Transverse colon (tissue), 4 donors: ENCODE data around the gene LCT. TPM values are rescaled to one million over a fixed set of nuclear protein-coding genes. Genes with fewer than 3 reads are reported as not detected.

Experiments
- DNase-seq: peaks from one replicate; pipeline ENCODE4 v3.0.0-alpha.2; 2019
- H3K27ac ChIP-seq, 4 donors: fragments of 200-600 bp; sonication (generic); 2 replicates each; pipeline ENCODE4 v1.5.1; 2016 to 2018; ENCODE audit warnings: inconsistent platforms in 4 of 4
- H3K27me3 ChIP-seq: fragments of 200-600 bp; sonication (generic); 2 replicates; pipeline ENCODE4 v1.5.1; 2017; ENCODE audit warnings: inconsistent platforms
- H3K36me3 ChIP-seq, 4 donors: fragments of 200-600 bp; sonication (generic); 2 replicates each; pipeline ENCODE4 v1.5.1; 2017 to 2019; ENCODE audit warnings: inconsistent platforms in 4 of 4
- H3K4me1 ChIP-seq, 4 donors: fragments of 200-600 bp; sonication (generic); 2 replicates each; pipeline ENCODE4 v1.5.1; 2017 to 2020; ENCODE audit warnings: inconsistent platforms in 4 of 4
- H3K4me3 ChIP-seq, 4 donors: fragments of 200-600 bp; sonication (generic); 1 replicate in 1 of 4; 2 replicates in 3 of 4; pipeline versions ENCODE4 v1.5.1 to v1.6.1; 2017 to 2019; ENCODE audit warnings: inconsistent platforms in 4 of 4
- H3K9me3 ChIP-seq, 2 donors: fragments of 200-600 bp; sonication (generic); 2 replicates each; pipeline ENCODE4 v1.5.1; 2017 to 2019; ENCODE audit warnings: inconsistent platforms in 2 of 2
- EP300 ChIP-seq: sonication (generic); formaldehyde crosslinking; IDR thresholded peaks from one replicate; pipeline ENCODE4 v1.6.1; 2017; ENCODE audit warnings: antibody characterized with exemption, low read depth
- POLR2A ChIP-seq: fragments of 450-650 bp; IDR thresholded peaks from one replicate; pipeline ENCODE4 v1.6.1; 2016; ENCODE audit warnings: antibody characterized with exemption, mild to moderate bottlenecking, moderate library complexity
- POLR2AphosphoS5 ChIP-seq, 3 donors: sonication (generic); formaldehyde crosslinking; IDR thresholded peaks; one replicate each; pipeline ENCODE4 v1.6.1; 2016; ENCODE audit warnings: antibody characterized with exemption in 3 of 3
- WGBS, 2 donors: methylation state at CpG; one replicate each; pipeline ENCODE4 v1.1.5; 2018; ENCODE audit warnings: low coverage in 1 of 2; 5-methylcytosine and 5-hydroxymethylcytosine counted together
- in situ Hi-C, 4 donors: fragments of 200-750 bp; cut with MboI; loops; one replicate each; pipeline versions ENCODE4 v1.15.0 to v1.15.1; 2017; ENCODE audit warnings: low sequenced_read_pairs in 3 of 4, low pct_ligation_motif_present in 1 of 4, low pct_unique_long_range_greater_than_20kb in 1 of 4
- intact Hi-C: fragments of 100-400 bp; cut with DNase I; formaldehyde crosslinking; loops from one replicate; pipeline ENCODE4 v1.15.1; 2023; ENCODE audit warnings: low total_unique reads
- total RNA-seq, 4 donors: library from RNA; depleted of rRNA; stranded (reverse); fragments of >200 nt; gene quantifications; one replicate each; pipeline ENCODE4 v1.1.0, GENCODE V29; 2016
- TF ChIP-seq, protein P1 (sequence below), 5 experiments: fragments of 200-600 bp in 3 of 5; fragments of 450-650 bp in 2 of 5; sonication (generic) in 3 of 5; IDR thresholded peaks; 1 replicate in 2 of 5; 2 replicates in 3 of 5; pipeline ENCODE4 v1.5.1; 2016 to 2017; ENCODE audit warnings: antibody characterized with exemption in 5 of 5, inconsistent platforms in 3 of 5, mild to moderate bottlenecking in 2 of 5, moderate library complexity in 1 of 5

LCT gene
- total RNA-seq, 4 donors from 2014 or later = 0.32 TPM; not detected in 3

DNA sequence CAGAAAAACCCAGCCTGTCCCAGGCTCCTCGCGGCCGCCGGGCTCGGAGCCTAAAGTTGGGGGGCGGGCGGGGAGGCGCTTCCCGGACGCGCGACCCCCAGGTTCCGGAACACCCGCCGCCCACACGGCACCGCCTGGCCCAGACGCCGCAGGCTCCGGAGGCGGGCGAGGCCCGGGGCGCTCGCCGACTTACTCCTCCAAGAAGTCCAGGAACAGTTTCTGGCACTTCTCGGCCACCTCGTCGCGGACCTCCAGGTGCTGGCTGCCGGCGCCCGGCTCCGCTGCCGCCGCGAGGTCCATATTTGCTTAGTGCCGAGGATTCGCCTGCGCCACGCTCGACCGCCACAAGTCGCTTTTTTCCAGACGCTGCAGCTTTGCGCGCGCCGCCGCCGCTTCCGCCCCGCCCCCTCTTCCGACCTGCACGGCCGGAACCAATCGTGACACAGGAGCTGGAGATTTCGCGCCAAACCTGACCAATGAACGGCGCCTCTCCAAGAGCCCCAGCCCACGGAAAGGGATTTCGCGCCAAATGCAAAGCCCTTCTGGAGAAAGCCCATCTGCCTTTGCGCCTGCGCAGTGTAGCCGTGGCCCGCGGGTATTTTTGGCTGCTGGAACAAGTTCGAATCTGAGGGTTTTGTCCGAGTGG lies 39.2 kb upstream of the LCT start, which contains the start of gene MCM6:
TSS of gene MCM6 (minus strand) at position 378 of the 646 bp plus-strand sequence. CDS start at position 300, 78 bp downstream.
- Histone ChIP-seq H3K4me1 (peaks cover 0 to 22% (median 9%) of the 10 kb centered on the region in 4 donors), H3K36me3 (no peaks in the 10 kb centered on the region), H3K9me3 (no peaks in the 10 kb centered on the region), H3K4me3 (peak within 1 kb of the TSS; percentile 76 to 97 (median 92)), H3K27me3 (no peaks in the 10 kb centered on the region), H3K27ac (peak within 1 kb of the TSS; percentile 87 to 90 (median 88))
- TF ChIP-seq POLR2AphosphoS5 (IDR thresholded peaks at IDR 0.05) (peak; percentile 63 to 88 (median 70)), POLR2A (peak; percentile 56), EP300 (no peak)
- TF ChIP-seq, protein P1, sequence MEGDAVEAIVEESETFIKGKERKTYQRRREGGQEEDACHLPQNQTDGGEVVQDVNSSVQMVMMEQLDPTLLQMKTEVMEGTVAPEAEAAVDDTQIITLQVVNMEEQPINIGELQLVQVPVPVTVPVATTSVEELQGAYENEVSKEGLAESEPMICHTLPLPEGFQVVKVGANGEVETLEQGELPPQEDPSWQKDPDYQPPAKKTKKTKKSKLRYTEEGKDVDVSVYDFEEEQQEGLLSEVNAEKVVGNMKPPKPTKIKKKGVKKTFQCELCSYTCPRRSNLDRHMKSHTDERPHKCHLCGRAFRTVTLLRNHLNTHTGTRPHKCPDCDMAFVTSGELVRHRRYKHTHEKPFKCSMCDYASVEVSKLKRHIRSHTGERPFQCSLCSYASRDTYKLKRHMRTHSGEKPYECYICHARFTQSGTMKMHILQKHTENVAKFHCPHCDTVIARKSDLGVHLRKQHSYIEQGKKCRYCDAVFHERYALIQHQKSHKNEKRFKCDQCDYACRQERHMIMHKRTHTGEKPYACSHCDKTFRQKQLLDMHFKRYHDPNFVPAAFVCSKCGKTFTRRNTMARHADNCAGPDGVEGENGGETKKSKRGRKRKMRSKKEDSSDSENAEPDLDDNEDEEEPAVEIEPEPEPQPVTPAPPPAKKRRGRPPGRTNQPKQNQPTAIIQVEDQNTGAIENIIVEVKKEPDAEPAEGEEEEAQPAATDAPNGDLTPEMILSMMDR (IDR thresholded peaks at IDR 0.05) = peak in 4 of 5 experiments; percentile 20 to 59 (median 38)
- 0 to 3% methylated on average over 7 to 55 of the region's 71 CpGs for WGBS, 2 donors
- intact Hi-C loops = no loop called here
- DNase-seq = peak; percentile 98
- in situ Hi-C loops = no loop called here

DNA sequence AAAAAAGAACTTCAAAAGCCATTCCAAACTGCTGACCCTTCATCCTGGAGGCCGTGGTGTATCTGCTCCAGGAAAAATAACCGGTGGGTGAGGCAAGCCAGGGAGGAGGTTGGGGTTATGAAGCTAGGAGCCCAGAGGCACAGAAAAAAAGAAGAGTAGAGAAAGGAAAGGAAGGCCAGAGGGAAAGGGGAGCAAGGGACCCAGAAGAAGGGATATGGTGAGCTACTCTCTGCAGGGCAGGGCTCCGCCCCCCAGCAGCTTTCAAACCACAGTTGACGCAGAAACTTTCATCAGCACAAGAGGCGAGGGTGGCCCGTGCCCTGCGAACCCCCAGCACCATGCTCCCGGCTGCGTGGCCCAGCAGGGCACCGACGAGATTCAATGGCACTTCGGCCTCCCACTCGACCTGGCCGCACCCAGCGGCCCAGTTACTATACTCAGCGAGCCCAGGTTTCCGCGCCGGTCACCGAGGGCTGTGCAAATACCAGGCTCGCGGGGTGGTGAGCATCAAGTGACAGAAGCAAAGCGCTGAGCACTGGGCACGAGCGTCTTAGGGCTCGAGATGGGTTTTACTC lies 38.6 kb upstream of the LCT start:
- no peaks in the 10 kb centered on the region for H3K9me3 ChIP-seq
- WGBS, 2 donors = 0% methylated on average over 26 of the region's 26 CpGs; no CpG with 5 or more reads in 1 of the 2 donors
- H3K4me3 ChIP-seq = peak overlapping the region; percentile 76 to 97 (median 92)
- peaks cover 0 to 22% (median 9%) of the 10 kb centered on the region in 4 donors for H3K4me1 ChIP-seq
- peak; percentile 68 for DNase-seq
- no peaks in the 10 kb centered on the region for H3K27me3 ChIP-seq
- no peaks in the 10 kb centered on the region for H3K36me3 ChIP-seq
- in situ Hi-C loops (no loop called here), intact Hi-C loops (no loop called here)
- peak overlapping the region; percentile 87 to 90 (median 88) for H3K27ac ChIP-seq
- TF ChIP-seq EP300 (no peak), POLR2AphosphoS5 (IDR thresholded peaks at IDR 0.05) (peak in 2 of 3 donors; percentile 39 to 44), POLR2A (no peak)
- TF ChIP-seq, protein P1 (IDR thresholded peaks at IDR 0.05) = no peak

DNA sequence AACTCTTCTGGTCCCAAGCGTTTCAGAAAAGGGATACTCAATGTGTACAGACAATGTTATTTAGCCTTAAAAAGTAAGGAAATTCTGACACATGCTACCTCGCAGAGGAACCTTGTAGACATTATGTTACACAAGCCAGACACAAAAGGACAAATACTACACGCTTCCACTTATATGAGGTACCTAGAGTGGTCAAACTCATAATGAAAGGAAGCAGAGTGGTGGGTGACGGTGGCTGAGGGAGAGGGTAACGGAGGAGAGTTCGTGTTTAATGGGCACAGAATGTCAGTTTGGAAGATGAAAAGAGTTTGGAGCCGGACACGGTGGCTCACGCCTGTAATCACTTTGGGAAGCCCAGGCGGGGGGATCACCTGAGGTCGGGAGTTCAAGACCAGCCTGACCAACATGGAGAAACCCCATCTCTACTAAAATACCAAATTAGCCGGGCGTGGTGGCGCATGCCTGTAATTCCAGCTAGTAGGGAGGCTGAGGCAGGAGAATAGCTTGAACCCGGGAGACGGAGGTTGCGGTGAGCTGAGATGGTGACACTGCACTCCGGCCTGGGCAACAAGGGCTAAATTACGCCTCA lies 37.9 kb upstream of the LCT start:
- WGBS, 2 donors = 60 to 70% methylated on average over 9 to 19 of the region's 19 CpGs
- Histone ChIP-seq H3K4me1 (peaks cover 0 to 22% (median 9%) of the 10 kb centered on the region in 4 donors), H3K9me3 (no peaks in the 10 kb centered on the region), H3K4me3 (peak overlapping the region in 2 of 4 donors; percentile 91 to 97), H3K27ac (no peak overlapping the region), H3K27me3 (no peaks in the 10 kb centered on the region), H3K36me3 (no peaks in the 10 kb centered on the region)
- TF ChIP-seq, protein P1 (IDR thresholded peaks at IDR 0.05) = no peak
- no peak for TF ChIP-seq EP300
- no peak for TF ChIP-seq POLR2AphosphoS5 (IDR thresholded peaks at IDR 0.05)
- no peak for TF ChIP-seq POLR2A
- intact Hi-C loops = no loop called here
- DNase-seq = no peak
- in situ Hi-C loops = no loop called here

DNA sequence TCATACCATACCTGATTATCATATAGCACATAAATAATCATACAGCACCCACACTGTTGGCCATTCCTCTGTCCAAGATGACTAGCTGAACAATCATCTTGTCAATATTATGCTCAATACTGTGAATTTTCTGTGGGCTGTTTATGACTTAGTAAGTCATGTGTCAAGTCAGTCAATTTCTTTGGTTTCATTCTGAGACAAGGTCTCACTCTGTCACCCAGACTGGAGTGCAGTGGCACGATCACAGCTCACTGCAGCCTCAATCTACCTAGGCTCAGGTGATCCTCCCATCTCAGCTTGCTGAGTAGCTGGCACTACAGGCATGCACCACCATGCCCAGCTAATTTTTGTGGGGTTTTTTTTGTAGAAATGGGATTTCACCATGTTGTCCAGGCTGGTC lies 33.6 kb upstream of the LCT start:
- H3K36me3 ChIP-seq = peaks cover 0 to 19% (median 0%) of the 10 kb centered on the region in 4 donors
- DNase-seq = no peak
- TF ChIP-seq POLR2A = no peak
- TF ChIP-seq, protein P1 (IDR thresholded peaks at IDR 0.05) = no peak
- no peak for TF ChIP-seq EP300
- TF ChIP-seq POLR2AphosphoS5 (IDR thresholded peaks at IDR 0.05) = no peak
- no peaks in the 10 kb centered on the region for H3K9me3 ChIP-seq
- no peak overlapping the region for H3K4me3 ChIP-seq
- H3K4me1 ChIP-seq = peaks cover 0 to 16% (median 7%) of the 10 kb centered on the region in 4 donors
- in situ Hi-C loops = no loop called here
- WGBS, 2 donors = 17 to 75% methylated on average over 1 of the region's 1 CpG
- intact Hi-C loops = no loop called here
- no peak overlapping the region for H3K27ac ChIP-seq
- H3K27me3 ChIP-seq = no peaks in the 10 kb centered on the region
